ENCODE results near the gene PPFIA1.
A peak's percentile ranks its signal among the peaks of the same experiment; 100 is the strongest.
"Not testable (repeated sequence)": the region's sequence is repeated elsewhere in the genome, so short reads cannot be mapped to it uniquely, and the experiment has no call there.

The PPFIA1 gene

DNA sequence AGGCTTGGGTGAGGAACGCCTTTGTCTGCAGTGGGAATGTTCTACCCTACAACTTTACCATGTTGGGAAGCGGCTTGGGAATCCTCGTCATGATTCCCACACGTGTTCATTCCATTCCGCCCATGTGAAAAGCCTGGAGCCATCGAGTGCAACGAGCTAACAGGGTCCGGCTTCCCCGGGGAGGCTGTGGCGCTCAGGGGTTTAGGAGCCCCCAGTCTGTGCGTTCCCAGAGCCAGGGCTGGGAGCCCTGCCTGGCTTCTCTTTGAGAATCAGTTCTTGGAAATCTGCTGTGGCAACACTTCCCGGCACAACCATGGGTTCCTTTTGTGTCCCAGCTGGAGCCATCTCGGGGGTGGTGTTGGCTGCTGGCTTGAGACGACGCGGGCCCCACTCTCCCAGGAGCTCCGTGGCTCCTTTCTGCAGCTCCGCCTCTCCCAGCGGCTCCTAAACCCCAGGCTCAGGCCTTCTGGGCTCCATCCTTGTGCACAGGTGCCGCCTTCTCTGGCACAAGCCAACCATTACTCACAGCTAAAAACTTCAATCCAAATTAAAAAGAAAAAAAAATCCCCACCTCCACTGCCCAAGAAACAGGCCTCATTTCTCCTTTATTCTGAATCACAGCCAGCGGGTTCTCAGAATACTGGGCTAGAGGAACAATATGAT, 18.7 kb upstream of the PPFIA1 start:
- DNase-seq, result no peak

DNA sequence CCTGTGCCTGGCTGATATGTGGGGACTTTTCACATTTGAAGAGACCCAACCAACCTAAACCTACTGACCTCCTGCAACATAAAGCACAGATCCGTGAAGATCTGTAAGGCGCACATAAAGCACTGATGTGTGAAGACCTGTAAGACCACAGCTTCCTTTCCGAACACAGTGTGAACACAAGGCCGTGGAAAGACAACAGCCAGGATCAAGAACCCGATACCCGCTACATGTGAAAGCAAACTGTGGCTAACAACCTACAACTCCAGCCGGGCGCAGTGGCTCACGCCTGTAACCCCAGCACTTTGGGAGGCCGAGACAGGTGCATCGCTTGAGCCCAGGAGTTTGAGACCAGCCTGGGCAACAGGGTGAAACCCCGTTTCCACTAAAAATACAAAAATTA, 17.6 kb upstream of the PPFIA1 start:
- DNase-seq, result no peak

DNA sequence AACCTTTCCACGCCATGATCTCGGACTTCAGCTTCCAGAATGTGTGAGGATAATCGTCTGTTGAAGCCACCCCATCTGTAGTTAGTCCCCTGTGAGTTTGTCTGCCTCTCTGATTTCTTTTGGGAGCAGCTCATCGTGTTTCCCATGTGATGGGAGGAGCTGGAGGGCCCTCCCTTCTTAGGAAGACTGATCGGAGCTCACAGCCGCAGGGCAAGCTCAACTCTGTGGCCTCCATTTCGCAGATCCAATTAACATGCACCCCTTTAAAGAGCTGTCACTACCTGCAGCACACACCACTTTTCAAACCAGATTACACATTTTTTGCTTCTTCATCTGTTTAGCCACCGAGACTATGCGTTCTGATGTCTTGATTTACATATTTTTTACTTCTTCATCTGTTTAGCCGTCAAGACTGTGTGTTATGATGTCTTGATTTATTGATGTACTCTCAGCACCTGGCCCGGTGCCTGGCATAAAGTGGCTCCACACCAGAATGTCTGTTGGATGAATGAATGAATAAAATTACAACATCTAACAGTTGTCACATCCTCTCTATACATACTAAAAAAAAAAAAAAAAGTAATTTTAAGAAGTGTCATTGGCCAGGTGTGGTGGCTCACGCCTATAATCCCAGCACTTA, 14.9 kb upstream of the PPFIA1 start:
- peak; percentile 23 for DNase-seq

- DNase-seq, result not testable (repeated sequence)
Measured at GRCh38 chr11:70259077-70259476, 11.4 kb upstream of the PPFIA1 start.

GRCh38 chr11:70262951-70263350, 7.5 kb upstream of the PPFIA1 start:
- no peak for DNase-seq

GRCh38 chr11:70263363-70263762, 7.1 kb upstream of the PPFIA1 start:
- no peak for DNase-seq

DNA sequence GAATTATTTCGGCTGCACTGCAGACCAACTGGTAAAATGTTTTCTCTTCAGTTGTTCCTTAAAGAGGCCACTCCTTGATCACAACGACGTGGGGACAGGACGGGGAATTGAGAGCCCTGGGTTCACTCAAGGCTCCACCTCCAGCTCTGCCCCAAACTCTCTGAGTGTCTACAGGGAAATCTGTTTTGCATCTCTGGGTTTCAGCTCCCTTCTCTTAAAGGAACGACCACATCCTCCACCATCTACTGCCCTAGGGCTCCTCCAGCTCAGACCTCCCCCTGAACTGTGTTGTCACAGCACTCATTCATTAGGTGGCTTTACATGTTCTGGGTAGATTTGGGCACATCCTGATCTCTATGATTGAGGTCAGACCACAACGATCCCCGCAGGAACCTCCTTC, 5.1 kb upstream of the PPFIA1 start:
- no peak for DNase-seq

DNA sequence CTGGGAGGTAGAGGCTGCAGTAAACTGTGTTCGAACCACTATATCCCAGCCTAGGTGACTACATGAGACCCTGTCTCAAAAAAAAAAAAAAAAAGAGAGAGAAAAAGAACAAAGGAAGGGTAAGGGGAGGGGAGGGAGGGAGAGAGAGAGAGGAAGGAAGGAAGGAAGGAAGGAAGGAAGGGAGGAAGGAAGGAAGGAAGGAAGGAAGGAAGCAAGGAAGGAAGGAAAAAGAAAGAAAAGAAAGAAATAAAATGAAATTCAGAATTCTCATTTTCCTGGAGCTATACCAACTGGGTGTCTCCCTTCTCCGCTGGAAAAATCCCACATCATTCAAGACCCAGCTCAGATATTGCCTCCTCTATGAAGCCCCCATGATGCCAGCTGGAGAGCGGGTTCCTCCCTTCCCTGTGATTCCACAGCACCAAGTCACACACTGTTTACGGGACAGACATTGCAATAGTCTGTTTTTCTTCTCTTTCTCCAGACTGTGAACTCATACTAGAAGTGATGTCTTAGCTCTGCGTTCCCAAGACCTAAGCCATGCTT, 3.0 kb upstream of the PPFIA1 start:
- no peak for DNase-seq

DNA sequence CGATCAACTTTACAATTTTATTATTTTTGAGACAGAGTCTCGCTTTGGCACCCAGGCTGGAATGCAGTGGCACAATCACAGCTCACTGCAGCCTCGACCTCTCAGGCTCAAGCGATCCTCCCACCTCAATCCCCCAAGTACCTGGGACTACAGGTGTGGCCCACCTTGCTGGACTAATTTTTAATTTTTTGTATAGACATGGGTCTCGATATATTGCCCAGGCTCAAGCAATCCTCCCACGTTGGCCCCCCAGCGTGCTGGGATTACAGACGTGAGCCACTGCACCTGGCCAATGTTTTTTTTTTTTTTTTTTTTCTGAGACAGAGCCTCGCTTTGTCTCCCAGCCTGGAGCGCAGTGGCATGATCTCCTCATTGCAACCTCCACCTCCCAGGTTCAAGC, 2.0 kb upstream of the PPFIA1 start:
- no peak for DNase-seq

DNA sequence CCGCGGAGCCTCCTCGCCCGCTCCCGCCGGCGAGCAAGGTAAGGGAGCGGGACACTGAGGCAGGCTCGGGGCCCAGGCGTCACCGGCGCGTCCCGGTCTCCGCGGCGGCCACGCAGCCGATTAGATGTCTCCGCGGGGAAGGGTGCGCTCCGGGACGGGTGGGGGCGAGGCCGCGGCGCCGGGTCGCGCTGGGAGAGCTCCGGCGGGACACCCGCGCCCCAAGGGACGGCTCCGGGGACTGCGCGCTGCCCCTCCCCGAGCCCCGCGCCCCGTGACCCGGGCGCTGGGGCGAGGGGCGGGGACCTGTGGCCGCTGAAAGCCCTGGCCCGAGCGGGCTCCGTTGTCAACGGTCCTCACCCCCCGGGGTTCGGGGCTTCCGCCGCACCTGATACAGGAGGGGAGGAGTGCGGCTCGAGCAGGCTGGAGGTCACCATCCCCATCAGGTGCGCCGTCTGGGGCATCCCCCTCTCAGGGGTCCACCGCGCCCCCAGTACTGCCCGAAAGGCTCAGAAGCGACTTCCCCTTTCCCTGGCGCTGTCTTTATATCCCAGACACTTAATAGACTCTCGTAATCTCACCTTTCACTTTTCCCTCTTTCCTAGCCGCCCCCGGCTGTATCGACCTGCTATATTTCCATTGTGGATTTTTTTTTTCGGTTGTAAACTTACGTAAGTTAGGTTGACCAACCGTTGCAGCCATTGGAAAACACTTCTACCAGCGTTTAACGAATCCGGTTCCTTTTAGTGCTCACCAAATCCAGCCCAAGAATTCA, 573 bp downstream of the PPFIA1 start:
- no peak for DNase-seq

GRCh38 chr11:70271649-70271953, 1.1 kb downstream of the PPFIA1 start:
- no peak for DNase-seq

DNA sequence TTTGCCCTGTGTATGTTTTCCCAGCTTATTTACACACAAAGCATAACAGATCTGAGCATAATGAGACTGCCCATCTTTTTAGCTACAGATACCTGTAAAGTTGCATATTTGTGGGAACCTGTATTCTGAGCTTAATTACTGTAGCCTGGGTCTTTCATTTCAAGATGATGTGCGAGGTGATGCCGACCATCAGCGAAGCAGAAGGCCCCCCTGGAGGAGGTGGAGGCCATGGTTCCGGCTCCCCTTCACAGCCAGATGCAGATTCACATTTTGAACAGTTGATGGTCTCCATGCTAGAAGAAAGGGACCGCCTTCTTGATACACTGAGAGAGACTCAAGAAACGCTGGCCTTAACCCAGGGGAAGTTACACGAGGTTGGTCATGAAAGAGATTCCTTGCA, 1.5 kb downstream of the PPFIA1 start:
- no peak for DNase-seq

DNA sequence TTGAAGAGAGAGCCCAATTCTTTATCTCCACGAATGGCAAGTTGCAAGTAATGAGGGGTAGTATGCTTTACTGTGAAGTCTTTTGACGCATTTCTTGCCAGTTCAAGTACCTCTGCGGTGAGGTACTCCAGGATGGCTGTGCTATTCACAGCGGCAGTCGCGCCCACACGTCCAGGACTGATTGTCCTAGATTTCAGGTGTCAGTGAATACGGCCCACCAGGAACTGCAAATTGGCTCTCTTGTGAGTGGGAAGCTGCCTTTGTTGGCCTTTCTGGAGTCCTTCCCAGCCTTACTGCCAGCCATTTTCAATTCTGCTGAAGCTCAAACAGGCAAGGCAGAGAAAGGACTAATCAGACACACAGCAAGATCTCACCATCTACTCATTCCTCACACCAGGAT, 8.5 kb downstream of the PPFIA1 start:
- DNase-seq, result no peak

DNA sequence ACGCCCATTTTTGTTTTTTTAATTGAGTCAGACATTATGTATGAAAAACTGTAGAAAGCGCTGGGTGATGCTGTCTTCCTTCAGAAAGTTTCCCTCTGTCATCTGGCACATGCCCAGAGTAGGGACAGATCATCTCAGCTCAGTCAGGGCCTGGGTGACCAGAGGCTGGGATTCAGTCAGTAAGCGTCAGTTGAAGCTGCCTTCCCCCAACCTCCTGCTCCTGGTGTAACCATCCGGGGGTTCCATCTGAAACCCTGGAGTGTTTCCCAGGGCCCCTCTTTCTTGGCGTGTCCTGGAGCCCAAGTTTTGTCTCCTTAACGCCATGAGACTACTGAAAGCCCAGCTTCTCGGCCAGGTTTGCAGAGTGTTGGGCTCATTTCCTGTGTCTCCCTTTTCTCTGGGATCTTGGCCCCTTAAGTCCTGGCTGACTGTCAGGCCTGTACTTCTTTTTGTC, 10.7 kb downstream of the PPFIA1 start:
- no peak for DNase-seq

- no peak for DNase-seq
Measured at GRCh38 chr11:70282012-70282411, 11.5 kb downstream of the PPFIA1 start.

DNA sequence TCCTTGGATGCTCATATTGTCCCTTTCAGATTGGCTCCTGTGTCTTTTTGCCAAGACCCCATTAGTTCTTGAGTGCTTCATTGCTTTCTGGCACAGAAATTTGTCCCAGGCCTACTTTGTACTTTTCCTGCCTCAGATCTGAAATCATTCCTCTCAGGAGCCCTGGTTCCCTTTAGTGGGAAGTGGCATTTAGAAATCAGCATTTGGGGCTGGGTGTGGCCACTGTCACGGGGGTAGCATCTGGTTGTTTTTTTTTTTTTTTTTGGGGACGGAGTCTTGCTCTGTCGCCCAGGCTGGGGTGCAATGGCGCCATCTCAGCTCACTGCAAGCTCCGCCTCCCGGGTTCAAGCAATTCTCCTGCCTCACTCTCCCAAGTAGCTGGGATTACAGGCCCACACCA, 18.2 kb downstream of the PPFIA1 start:
- DNase-seq, result no peak

- DNase-seq, result no peak
Measured at GRCh38 chr11:70289582-70289981, 19.1 kb downstream of the PPFIA1 start.

DNA sequence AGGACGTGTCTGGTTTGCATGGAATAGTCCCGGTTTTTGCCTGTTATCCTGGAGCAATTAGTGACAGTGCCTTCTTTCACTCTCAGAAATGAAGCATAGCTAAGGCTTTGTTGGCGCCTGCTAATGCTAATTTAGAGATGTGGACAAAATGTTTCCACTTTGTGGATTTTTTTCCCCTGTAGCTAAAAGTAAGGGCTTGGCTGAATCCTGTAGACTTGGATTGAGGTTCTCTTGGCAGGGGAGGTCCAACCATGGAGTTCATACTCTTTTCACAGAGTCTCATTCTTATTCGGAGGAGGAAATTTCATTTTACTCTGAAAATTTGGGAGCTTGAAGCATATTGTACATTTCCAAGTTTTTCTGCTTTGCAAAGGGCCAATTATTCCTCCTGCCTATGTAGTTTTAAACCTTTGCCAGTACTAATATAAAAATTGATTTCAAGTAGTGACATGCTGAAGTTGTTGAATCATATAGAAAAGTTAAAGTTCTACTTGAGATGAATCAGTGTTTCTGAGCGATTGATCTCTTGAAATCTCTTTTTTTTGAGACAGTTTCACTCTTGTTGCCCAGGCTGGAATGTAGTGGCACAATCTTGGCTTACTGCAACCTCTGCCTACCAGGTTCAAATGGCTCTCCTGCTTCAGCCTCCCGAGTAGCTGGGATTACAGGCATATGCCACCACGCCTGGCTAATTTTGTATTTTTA, 20.0 kb downstream of the PPFIA1 start:
- DNase-seq, result no peak

DNA sequence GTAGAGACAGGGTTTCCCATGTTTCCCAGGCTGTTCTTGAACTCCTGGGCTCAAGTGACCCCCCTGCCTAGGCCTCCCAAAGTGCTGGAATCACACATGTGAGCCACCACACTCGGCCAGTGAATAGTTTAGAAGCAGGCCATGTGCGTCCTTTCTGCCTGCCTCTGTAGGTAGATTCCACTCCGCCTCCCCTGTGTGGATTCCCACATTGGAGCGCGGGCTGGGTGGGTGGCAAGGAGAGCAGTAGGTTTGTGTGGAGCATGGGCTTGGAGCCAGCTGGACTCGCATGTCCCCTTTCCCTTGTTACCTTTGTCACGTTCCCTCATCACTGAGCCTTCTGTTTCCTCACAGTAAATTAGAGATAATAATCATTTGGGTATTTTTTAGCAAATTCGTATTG, 21.7 kb downstream of the PPFIA1 start:
- no peak for DNase-seq

- no peak for DNase-seq
Measured at GRCh38 chr11:70292863-70293262, 22.4 kb downstream of the PPFIA1 start.

- not testable (repeated sequence) for DNase-seq
Measured at GRCh38 chr11:70295166-70295565, 24.7 kb downstream of the PPFIA1 start.

DNA sequence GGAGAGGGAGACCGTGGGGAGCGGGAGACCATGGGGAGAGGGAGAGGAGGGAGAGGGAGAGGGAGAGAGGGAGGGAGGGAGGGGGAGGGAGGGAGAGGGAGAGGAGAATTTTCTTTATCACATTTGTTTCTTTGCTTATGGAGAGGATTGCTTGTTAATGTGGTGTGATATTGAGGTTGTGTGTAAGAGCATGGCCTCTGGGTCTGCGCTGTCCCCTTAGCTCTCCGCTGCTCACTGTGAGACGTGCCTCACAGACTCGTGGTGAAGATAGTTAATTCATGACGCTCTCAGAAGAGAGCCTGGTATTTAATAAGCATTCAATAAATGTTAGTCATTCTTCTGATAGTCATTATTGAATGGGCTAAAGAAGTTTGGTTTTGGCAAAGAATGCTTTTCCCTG, 26.2 kb downstream of the PPFIA1 start:
- no peak for DNase-seq

DNA sequence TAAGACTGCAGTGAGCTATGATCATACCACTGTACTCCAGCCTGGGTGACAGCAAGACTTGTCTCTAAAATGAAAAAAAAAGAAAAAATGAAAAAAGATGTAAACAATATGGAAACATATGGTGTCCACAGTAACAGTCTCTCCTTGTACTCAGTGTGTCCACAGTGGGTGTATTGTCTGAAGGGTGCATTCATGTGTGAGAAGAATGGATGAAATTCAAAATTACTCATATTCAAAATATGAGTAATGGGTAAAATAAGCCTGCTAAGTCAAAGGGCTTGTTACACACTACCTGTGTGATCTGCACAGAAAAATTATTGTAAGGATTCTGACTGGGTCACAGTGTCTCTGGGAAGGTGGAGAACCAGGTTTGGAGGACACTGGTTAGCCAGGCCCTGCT, 26.9 kb downstream of the PPFIA1 start:
- no peak for DNase-seq

Measured in NCI-H1436 (cell line).